ENCODE data around the gene MINDY3. TPM values are rescaled to one million over a fixed set of nuclear protein-coding genes. Genes with fewer than 3 reads are reported as not detected.
A peak's percentile ranks its signal among the peaks of the same experiment; 100 is the strongest.

Gene MINDY3
- total RNA-seq, 2 experiments from 2014 or later, result 22.9 to 25.0 TPM

DNA sequence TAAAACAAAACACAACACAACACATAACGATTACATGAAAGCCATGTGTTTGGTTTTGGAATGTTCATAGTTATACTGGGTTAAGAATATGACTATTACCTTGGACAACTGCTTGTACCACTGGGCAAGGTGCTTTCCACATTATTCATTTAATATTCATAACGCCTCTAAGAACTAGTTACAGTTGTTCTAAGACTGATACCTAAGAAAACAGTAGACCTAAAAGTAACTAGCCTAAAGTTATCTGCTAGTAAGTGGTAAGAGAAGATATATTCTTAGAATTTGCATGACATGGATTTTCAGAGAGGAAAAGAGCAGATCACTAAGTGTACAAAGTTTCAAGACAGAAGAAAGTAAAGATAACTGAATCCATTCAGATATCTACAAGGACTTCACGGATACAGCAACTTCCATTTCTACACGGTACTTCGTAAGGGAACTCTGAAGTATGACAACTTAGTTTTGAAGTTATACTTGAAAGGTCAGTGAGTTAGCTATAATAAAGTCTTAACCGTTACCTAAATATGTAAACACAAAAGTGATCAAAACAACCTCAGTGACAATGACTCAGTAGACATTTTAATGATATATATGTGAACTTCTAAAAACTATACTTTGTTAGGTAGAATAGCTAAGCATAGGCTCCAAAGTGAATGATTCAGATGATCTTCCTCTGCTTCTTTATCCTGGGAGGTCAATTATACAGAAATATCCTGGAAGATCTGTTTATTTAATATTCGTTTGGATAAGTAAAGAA is 65.1 kb downstream of the MINDY3 start:
- no peak overlapping the region for H3K4me3 Mint-ChIP-seq
- ChIA-PET CTCF (interaction anchor here (0.9 kb wide), 1 partner anchor 184 kb away, joined by 3 read pairs; no protein-coding TSS in a partner anchor), POLR2A (no interaction called here)
- no peaks in the 10 kb centered on the region for H3K9me3 Mint-ChIP-seq
- no peak for DNase-seq
- H3K27ac Mint-ChIP-seq, result peak overlapping the region; percentile 12
- H3K36me3 Mint-ChIP-seq (ENCODE audit: low read depth), result peaks cover 54% of the 10 kb centered on the region
- H3K27me3 Mint-ChIP-seq, result no peaks in the 10 kb centered on the region
- peaks cover 23% of the 10 kb centered on the region for H3K4me1 Mint-ChIP-seq

DNA sequence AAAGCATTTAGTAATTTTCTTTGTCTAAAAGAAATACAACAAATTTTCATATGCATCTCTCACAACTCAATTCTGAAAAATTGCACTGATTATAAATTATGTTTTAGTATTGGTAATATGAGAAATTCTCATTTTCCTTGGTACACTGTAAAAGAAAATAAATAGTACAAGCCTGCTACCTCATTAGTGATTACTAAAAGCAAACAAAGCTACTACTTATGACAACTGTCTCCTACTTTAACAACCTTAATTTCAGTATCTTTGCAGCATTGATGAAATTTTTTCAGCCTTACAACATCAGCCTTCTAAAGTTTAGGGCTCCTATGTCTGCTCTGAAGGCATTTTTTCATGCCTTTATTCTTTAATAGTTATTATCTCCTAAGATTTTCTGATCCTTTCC is 65.7 kb downstream of the MINDY3 start:
- Mint-ChIP-seq H3K27ac (peak overlapping the region; percentile 12), H3K4me3 (no peak overlapping the region), H3K9me3 (no peaks in the 10 kb centered on the region), H3K27me3 (no peaks in the 10 kb centered on the region), H3K4me1 (peaks cover 23% of the 10 kb centered on the region), H3K36me3 (ENCODE audit: low read depth) (peaks cover 56% of the 10 kb centered on the region)
- DNase-seq, result no peak
- ChIA-PET CTCF (interaction anchor here (0.9 kb wide), 1 partner anchor 184 kb away, joined by 3 read pairs; no protein-coding TSS in a partner anchor), POLR2A (no interaction called here)

DNA sequence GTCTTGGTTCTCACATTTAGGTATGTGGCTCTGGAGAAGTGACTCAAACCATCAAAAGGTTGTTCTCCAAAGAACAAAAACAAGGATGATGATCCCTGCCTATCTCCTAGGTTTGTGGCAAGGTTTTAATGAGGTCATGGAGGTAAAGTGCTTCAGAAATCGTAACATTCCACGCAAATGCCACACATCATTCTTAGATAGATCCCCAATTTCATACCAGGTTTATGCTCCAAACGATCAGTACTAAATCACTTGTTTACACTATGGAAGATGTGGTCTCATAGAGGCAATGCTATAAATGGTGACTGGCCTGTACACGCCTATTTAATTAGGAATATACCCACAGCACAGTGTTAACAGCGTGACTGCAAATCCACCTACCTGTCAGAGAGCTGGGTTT is 66.6 kb downstream of the MINDY3 start:
- CTCF ChIA-PET, result no interaction called here
- no peak overlapping the region for H3K27ac Mint-ChIP-seq
- no peaks in the 10 kb centered on the region for H3K27me3 Mint-ChIP-seq
- H3K4me1 Mint-ChIP-seq, result peaks cover 23% of the 10 kb centered on the region
- POLR2A ChIA-PET, result no interaction called here
- peaks cover 57% of the 10 kb centered on the region for H3K36me3 Mint-ChIP-seq (ENCODE audit: low read depth)
- DNase-seq, result no peak
- H3K9me3 Mint-ChIP-seq, result no peaks in the 10 kb centered on the region
- H3K4me3 Mint-ChIP-seq, result no peak overlapping the region

DNA sequence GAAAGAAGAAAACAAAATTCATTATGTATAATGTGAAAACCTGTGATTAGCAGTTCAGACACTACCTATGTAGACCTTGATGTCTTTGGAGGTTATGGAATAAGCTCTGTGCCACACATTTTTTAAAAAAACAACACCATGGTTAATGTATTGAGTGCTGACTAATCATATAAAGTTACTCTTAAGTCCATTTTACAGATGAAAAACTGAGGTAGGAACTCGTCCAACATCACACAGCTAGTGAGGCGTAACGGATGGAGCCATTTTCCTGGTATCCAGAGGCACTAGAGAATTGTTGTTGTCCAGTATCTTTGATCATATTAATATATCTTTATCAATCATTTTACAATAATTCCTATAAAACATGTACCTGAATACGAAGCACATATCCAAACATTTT is 67.5 kb downstream of the MINDY3 start:
- POLR2A ChIA-PET, result no interaction called here
- Mint-ChIP-seq H3K27me3 (no peaks in the 10 kb centered on the region), H3K9me3 (no peaks in the 10 kb centered on the region), H3K36me3 (ENCODE audit: low read depth) (peaks cover 61% of the 10 kb centered on the region), H3K27ac (no peak overlapping the region), H3K4me1 (peaks cover 23% of the 10 kb centered on the region), H3K4me3 (no peak overlapping the region)
- CTCF ChIA-PET, result no interaction called here
- no peak for DNase-seq

DNA sequence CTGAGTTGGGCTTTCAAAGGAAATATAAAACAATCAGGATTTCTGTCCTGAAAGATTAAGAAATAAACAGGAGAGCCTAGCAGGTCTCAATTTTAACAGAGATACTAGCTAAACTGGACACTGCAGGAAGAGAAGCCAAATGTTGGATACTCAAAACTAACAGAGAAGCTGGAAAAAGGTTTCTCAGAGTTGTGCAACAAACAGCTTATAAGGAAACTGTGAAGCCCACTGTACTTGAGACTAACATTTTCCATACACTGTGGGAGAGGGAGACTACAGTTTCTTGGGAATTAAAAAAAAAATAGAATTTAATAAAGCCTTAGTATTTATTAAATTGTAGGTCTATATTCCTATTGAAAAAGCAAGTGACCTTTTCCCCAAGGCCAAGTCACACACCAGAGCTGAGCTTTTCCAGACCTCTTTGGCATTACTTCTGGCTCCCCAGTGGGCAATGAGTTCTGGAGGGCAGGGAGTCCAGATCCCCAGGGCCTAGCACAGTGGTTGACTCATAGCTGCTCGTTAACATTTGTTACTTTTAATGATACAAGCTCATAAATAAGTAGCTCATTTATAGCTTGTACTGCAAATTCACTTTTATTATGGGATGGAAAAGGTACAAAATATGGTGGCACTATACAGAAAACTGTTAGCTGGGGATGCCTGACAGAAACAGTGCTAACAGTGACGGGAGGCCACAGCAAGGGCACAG is 68.3 kb downstream of the MINDY3 start:
- ChIA-PET POLR2A (no interaction called here), CTCF (no interaction called here)
- peaks cover 20% of the 10 kb centered on the region for H3K4me1 Mint-ChIP-seq
- H3K27ac Mint-ChIP-seq, result no peak overlapping the region
- no peaks in the 10 kb centered on the region for H3K9me3 Mint-ChIP-seq
- H3K4me3 Mint-ChIP-seq, result no peak overlapping the region
- H3K27me3 Mint-ChIP-seq, result no peaks in the 10 kb centered on the region
- peaks cover 66% of the 10 kb centered on the region for H3K36me3 Mint-ChIP-seq (ENCODE audit: low read depth)
- DNase-seq, result no peak

DNA sequence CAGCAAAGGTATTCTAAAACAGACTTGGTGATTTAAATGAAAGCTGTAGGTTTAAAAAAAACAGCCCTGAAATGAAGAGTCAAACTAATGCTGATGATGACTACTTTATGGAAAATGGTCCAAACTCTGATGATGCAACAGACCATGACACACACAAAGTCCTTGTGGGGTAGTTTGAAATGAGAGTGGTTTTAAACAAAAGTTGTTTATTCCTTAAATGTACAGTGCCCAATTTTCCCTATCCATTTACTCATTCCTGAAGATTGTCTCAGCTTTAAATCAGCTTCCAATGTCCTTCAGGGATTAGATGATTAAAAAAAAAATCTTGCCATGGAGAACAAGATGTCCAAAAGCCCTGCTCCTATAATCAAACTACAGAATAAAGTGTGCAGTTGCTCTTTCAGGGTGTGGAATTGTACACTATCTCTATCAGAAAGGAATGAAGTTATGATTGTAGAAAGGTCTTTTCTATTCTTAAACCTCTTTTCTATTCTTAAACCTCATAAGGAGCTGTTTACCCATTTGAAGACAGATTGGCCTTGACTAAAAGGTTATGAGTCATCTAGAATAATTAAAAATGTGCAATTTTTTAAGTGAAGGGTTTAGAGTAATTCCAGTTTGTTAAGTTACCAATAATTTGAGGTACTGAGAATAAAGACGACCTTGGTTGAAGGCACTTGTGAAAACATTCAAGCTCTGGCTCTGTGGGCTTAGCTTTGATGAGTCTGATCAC is 70.3 kb downstream of the MINDY3 start:
- H3K9me3 Mint-ChIP-seq, result no peaks in the 10 kb centered on the region
- ChIA-PET POLR2A (no interaction called here), CTCF (no interaction called here)
- peaks cover 4% of the 10 kb centered on the region for H3K4me1 Mint-ChIP-seq
- DNase-seq, result no peak
- no peak overlapping the region for H3K4me3 Mint-ChIP-seq
- H3K36me3 Mint-ChIP-seq (ENCODE audit: low read depth), result peaks cover 64% of the 10 kb centered on the region
- H3K27me3 Mint-ChIP-seq, result no peaks in the 10 kb centered on the region
- no peak overlapping the region for H3K27ac Mint-ChIP-seq

DNA sequence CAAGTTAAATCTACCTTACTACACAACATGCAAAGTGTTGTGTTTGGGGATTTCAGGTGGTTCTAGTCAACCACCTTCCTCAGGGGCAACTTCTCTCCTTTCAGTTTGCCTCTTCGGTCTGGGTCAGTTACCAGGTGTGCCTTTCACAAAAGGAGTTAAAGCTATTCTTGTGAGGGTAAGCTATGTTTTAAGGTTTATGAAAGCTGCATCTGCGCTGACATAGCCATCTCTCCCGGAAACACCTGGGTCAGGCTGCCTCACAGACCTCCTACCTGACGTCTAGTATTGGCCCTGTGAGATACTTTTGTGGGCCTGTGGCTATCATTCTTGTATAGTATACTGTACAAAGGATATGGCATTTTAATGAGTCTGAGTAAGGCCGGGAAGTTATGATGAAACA is 72.9 kb downstream of the MINDY3 start:
- Mint-ChIP-seq H3K27me3 (no peaks in the 10 kb centered on the region), H3K36me3 (ENCODE audit: low read depth) (peaks cover 62% of the 10 kb centered on the region), H3K27ac (no peak overlapping the region), H3K4me3 (no peak overlapping the region), H3K9me3 (no peaks in the 10 kb centered on the region), H3K4me1 (no peaks in the 10 kb centered on the region)
- ChIA-PET CTCF (no interaction called here), POLR2A (no interaction called here)
- no peak for DNase-seq

DNA sequence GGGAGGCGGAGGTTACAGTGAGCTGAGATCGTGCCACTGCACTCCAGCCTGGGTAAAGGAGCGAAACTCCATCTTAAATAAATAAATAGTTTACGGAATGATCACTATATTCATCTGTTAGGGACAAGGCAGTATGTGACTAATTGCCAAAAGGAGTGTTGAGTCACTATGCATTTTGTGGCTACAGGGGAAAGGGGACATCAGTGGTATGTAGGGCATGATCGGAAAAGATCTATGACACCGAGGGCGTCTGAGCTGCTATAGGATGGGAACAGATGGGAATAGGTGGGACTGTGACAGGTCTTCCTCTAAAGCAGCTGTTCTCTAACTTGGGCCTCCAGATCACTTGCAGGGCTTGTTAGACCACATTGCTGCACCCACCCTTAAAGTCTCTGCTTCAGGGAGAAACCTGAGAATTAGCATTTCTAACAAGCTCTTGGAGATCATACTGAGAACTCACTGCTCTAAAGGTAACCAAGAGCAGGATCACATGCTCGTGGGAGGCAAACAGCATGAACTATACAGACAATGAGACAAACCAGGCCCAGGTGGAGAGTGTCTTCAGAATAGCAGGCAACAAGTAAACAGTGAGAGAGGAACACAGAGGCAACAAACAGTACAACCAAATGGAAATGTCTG is 75.5 kb downstream of the MINDY3 start:
- H3K27me3 Mint-ChIP-seq, result no peaks in the 10 kb centered on the region
- H3K27ac Mint-ChIP-seq, result no peak overlapping the region
- H3K4me1 Mint-ChIP-seq, result no peaks in the 10 kb centered on the region
- no peak overlapping the region for H3K4me3 Mint-ChIP-seq
- POLR2A ChIA-PET, result no interaction called here
- no peaks in the 10 kb centered on the region for H3K9me3 Mint-ChIP-seq
- no peak for DNase-seq
- CTCF ChIA-PET, result no interaction called here
- peaks cover 57% of the 10 kb centered on the region for H3K36me3 Mint-ChIP-seq (ENCODE audit: low read depth)

DNA sequence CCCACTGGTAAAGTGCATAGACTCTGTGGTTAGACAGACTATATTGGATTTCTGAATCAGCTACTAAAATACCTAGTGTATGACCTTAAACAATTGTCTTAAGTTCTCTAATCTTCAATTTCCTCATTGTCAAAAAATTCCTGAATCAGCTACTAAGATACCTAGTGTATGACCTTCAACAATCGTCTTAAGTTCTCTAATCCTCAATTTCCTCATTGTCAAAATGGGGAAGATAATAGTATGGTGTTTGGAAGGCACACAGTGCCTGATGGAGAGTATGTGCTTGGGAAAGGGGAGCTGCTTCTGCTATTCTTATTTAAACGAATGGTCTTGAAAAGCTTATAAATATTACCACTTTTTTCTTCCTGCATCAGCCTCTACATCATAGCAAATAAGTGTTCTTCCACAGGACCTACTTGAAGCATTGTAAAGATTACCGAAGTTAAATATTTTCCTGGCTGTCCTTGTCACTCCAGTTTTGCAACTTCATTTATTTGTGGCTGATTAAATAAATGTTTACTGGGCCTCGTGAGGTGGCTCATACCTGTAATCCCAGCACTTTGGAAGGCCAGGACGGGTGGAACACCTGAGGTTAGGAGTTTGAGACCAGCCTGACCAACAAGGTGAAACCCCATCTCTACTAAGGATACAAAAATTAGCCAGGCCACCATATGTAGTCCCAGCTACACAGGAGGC is 76.2 kb downstream of the MINDY3 start:
- H3K36me3 Mint-ChIP-seq (ENCODE audit: low read depth), result peaks cover 59% of the 10 kb centered on the region
- POLR2A ChIA-PET, result no interaction called here

DNA sequence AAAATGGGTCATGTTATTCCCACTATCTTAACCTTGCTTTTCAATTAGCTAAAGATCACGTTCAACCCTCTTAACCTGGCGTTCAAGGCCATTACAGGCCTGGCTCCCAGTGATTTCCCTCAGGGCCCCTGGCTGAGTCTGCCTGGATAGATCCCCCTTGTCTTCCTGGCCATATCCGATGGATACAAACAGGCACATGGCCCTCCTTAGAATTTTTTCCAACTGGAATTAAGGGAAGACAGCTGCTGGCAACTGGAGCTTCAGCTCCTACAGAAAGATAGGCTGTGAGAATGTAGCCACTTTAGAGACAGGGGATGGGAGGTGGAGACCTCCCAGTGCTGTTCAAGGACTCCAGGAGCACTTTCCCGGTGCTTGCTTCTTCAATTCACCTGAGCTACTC is 77.5 kb downstream of the MINDY3 start:
- ChIA-PET POLR2A (no interaction called here), CTCF (no interaction called here)
- no peaks in the 10 kb centered on the region for H3K9me3 Mint-ChIP-seq

More for the DNA sequence above, 76.2 kb downstream of the MINDY3 start:
- CTCF ChIA-PET, result no interaction called here
- H3K27ac Mint-ChIP-seq, result no peak overlapping the region
- H3K4me1 Mint-ChIP-seq, result no peaks in the 10 kb centered on the region
- no peak for DNase-seq
- H3K9me3 Mint-ChIP-seq, result no peaks in the 10 kb centered on the region
- H3K27me3 Mint-ChIP-seq, result no peaks in the 10 kb centered on the region
- no peak overlapping the region for H3K4me3 Mint-ChIP-seq

DNA sequence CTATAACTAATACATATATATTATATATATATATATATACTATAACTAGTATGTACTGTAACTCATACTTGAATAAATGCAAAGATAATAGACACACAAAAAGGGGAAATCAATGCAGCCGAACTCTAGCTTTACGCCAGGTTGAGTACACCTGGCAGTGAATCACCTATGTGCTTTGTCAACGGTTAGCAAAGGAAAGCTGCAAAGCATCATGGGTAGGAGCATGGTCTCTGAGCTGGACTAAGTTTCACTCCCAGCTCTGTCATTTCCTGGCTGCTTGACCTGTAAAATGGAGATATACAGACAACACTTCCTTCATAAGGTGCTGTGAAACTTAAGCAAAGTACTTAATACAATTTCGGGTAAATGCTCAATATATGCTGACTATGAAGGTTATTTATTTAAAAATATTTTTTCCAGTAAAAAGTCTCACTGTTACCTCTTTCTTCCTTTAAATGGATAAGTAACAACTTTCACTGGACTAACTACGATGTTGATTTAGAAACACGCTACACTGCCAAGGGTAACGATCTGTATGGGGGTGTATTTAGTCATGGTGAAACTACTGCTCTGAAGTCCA is 78.8 kb downstream of the MINDY3 start:
- ChIA-PET POLR2A (no interaction called here), CTCF (no interaction called here)
- Mint-ChIP-seq H3K36me3 (ENCODE audit: low read depth) (peaks cover 63% of the 10 kb centered on the region), H3K4me1 (no peaks in the 10 kb centered on the region), H3K9me3 (peaks cover 3% of the 10 kb centered on the region), H3K4me3 (no peak overlapping the region), H3K27ac (no peak overlapping the region), H3K27me3 (no peaks in the 10 kb centered on the region)
- DNase-seq, result no peak

More for the DNA sequence above, 77.5 kb downstream of the MINDY3 start:
- Mint-ChIP-seq H3K4me1 (no peaks in the 10 kb centered on the region), H3K27ac (no peak overlapping the region), H3K36me3 (ENCODE audit: low read depth) (peaks cover 63% of the 10 kb centered on the region), H3K27me3 (no peaks in the 10 kb centered on the region), H3K4me3 (no peak overlapping the region)
- no peak for DNase-seq

DNA sequence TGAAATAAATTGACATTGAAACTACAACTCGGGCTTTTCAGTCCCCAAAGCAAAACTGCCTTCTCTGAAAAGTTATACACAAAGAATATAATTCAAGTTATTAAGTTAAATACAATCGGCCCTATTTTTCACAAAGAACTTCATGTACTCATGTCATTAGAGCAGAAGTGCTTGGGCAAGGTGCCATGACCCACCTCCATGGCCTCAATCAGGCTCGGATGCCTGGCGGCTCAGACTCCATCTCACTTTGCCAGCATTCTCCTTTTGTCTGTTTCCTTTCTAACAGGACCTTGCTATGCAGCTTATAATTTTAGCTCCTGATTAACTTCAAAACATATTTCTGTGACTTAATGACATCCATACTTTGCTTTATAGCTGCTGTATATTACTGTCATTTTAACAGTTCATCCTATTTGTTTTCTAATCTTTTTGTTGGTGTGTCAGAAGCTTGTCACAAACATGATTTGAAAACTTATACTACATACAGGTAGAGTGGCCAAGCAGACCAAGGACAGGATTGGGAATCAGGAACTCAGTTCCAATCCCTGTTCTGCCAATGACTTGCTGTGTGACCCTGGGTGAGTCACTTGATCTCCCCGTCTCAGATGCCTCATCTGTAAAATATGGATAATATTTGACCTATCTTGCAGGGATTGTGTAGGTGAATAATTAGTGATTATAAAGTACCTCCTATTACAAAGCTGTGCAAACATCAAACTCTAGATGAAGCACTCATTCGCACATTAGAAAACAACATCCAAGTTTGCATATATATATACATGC is 79.8 kb downstream of the MINDY3 start:
- no peak for DNase-seq
- H3K27me3 Mint-ChIP-seq, result no peaks in the 10 kb centered on the region
- H3K9me3 Mint-ChIP-seq, result peaks cover 6% of the 10 kb centered on the region
- no peaks in the 10 kb centered on the region for H3K4me1 Mint-ChIP-seq
- ChIA-PET POLR2A (no interaction called here), CTCF (no interaction called here)
- H3K27ac Mint-ChIP-seq, result no peak overlapping the region
- no peak overlapping the region for H3K4me3 Mint-ChIP-seq
- peaks cover 63% of the 10 kb centered on the region for H3K36me3 Mint-ChIP-seq (ENCODE audit: low read depth)
